Measurements from ENCODE around the gene LSS.

- TF ChIP-seq EP300 (IDR thresholded peaks at IDR 0.05) (no peak), CTCF (IDR thresholded peaks at IDR 0.05) (no peak)
Observed at GRCh38 chr21:46265736-46266525, 37.4 kb upstream of the LSS start.
